Superior temporal gyrus (tissue), 1 donor: ENCODE data around the gene NSUN2.
"Not testable (repeated sequence)": the region's sequence is repeated elsewhere in the genome, so short reads cannot be mapped to it uniquely, and the experiment has no call there.

Experiments
- DNase-seq: peaks from one replicate; pipeline ENCODE4 v3.0.0-alpha.2; 2016; ENCODE audit errors: extremely low spot score

NSUN2 gene

DNA sequence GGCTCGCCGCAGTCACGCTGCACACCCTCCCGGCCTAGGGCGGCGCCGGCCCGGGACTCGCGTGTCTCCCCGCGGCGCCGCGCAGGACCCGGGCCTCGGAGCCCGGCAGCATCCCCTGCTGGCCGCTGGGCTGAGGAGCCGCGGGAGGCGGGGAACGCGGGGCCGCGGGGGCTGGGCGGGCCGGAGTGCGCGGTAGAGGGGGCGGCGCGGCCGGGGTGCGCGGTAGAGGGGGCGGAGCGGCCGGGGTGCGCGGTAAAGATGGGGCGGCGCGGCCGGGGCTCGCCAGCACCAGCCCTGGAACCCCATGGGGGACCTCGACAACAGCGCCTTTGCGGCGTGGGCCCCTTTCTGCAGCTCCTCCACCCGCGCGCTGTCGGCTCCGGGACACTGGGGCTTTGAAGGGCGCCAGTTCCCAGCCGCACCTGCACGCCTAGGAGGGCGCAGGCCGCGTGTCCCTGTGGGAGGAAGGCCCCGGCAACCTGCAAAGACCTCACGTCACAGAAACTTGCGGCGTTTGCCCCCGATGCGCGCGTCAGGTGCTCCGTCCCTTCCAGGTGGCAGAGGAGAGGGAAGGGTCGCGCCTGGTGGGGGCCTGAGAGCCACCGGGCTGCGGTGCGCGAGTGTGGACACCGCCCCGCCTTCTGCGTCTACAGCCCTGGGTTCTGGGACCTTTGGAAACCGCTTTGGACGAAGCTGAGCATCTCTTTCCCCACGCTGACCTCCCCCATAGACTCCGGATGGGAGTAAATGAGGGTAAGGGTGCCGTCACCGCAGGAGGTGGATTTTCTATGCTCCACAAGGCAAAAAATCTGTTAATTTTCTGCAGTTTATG, 49.6 kb downstream of the NSUN2 start:
- no peak for DNase-seq

DNA sequence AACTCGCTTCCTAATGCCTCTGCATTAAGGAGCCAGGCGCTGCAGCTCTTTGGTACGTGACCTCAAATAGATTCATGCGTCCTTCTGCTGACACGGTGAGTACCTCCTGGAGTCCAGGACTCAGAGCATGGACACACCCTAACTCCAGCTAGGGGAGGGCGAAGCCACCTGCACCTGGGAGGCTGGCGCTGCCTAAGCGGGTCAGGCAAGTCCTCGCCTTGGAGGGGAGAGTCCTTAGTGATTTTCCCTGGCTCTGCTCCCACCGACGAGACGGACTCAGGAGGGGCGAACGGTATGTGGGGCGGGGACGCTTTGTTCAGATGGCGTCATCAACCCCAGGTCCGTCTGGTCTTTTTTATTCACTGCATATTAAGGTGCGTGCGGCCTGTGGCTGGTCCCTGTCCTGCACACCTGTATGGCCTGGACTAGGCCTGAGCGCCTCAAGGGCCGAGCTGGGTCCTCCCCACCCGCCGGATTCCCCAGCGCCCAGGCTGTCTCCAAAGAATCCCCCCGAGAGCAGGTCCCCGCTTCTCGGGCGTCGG, 50.3 kb downstream of the NSUN2 start:
- no peak for DNase-seq

DNA sequence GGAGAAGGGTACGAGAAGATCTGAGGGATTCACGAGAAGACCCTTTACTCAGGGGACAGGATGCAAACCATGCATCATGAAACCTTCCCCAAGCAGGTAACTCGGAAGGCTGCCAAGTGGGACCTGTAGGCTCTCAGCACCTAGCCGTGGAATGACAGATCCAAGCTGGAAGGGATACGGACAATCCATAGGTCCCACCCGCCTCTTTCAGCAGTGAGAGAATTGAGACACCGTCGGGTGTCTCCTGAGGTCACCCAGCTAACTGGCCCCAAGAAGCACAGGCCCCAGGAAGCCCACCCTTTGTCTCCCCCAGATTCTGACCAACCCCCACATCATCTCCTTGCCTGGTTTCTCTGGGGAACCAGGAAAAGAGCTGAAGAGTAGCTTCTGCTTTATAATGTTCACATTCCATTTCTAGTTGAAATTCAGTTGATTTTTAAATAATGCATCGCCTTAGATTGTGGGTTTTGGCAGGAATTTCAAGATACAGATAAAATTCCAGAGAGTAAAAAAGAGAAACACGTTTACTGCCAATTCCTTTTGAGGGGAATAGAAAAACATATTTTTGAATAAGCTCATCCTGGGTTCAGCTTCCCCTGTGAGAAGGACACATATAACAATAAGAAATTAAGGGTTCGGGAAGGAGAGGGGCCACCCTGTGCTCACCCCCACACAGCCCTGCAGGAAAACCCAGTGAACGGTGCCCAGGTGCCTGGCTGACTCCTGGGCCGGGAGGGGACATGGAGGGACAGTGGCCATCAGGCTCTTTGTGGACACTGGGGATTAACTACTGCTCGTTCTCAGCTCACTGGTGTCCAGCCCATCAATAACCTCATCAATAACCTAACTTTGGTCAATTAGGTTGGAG, 51.1 kb downstream of the NSUN2 start:
- no peak for DNase-seq

DNA sequence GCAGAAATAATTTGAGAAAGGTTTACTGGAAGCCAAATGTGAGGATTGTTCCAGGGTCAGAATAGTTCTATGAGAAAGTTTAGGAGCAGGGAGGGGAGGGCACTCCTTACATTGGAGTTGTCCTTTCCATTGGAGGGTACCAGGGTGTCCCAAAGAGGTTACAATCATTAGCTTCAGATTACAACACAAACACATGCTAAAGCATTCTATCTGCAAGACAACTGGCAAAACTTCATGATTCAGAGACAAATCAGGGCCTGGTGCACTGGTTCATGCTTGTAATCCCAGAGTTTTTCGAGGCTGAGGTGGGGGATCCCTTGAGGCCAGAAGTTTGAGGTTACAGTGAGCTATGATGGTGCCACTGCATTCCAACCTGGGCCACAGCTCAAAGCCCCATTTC, 51.8 kb downstream of the NSUN2 start:
- DNase-seq: no peak

DNA sequence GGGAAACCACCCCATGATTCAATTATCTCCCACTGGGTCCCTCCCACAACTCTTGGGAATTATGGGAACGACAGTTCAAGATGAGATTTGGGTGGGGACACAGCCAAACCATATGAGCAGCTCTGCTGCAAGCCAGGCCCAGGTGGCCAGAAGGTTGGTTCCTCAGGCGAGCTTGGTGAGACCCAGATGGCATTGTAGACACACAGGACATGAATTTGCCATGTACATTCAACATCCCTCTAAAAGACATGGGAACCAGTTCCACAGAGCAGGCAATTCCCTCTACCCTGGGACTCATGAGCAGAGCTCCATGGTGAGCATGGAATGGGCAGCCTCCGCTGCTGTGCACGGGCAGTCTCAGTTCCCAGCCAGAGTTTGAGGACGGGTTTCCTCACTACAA, 53.3 kb downstream of the NSUN2 start:
- no peak for DNase-seq

DNA sequence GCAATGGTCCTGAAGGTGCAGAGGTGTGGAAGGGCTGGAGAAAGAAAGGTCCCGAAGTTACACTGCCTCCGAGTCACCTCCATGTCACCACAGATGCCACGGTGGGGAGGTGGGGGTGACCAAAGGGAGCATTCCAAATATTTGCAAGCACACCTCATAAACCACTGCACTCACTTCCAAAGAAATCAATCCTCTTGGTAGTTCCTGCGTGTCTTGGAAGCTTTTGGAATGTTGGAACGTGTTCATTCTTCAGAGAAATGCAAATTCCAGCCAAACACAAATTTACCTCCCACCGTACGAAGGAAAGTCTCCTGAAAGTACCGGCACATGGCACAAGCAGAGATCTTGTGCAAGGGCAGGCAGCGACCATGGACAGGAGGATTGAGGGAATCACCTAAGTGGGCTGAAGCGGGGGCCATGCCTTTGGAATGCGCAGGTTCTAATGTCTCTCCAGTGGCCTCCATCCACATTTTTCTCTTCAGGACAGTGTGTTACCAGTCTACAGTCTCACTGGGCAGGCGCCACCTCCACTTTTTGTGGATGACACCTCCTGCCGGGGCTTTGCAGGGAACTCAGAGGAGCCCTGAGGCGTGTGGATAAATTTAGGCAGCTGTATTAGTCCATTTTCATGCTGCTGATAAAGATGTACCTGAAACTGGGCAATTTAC, 54.0 kb downstream of the NSUN2 start:
- no peak for DNase-seq

DNA sequence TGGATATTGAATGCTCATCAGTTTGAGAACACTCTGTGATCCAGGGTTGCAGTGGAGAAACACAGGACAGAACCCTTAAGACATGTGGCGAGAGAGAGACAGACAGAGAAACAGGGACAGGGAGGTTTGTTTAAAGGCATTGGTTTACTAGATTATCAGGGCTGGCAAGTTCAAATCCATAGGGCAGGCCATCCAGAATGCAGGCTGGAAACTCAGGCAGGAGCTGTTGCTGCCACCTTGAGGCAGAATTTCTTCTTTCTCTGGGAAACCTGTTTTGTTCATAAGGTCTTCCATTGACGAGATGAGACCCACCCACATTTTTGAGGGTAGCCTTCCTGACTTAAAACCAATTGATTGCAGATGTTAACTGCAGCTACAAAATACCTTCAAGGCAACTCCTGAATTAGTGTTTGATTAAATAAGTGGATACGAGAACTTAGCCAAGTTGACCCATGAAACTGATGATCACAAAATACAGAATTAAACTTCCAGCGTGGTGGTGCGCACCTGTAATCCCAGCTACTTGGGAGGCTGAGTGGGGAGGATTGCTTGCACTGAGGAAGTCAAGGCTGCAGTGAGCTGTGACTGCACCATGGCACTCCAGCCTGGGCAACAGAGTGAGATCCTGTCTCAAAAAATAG, 55.9 kb downstream of the NSUN2 start:
- DNase-seq: peak; percentile 72

DNA sequence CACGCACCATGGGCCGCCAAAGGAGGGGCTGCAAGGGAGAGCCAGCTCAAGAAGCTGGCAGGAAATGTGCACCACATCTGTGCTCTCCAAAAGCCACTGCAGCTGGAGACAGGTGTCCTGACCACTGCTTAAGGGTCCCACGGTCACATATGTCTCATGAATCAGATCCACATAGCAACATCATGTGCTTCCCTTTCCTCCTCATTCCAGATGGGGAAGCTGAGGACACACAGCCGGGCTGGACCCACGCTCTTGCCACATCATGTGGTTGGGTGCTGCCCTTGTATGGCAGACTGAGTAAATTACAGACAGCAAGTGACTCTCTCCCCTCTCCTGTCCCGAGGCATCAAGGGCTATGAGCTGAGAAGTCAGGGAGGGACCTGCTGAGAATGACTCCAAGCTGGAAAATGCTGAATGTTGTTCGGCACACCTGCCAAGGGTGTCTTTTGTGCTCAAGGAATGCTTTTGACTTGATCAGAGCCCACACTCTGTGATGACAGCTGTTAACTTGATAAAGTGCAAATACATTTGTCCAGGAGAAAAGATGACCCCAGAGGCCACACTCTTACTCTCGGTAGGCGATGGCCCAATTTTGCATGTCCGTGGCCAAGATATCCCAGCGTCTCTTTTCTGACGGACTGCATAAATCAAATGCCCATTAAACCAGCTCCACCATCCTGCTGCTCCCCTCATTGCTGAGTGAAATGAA, 58.2 kb downstream of the NSUN2 start:
- no peak for DNase-seq

DNA sequence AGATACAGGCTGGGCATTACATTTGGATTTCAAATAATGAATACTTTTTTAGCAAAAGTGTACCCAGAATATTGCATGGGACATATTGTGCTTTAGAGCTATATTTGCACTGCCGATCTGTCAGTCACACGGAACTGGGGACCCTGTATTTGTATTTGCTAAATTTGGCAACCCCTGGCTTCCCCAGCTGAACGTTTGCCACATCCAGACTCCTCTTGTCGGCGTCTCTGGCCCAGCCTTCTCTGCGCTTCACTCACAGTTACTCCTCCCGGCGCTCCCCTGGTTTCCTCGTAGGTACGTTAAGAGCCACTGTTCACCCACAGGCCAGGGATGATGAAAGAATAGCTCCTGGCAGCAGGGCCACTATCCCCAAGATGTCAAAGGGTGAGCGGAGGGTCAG, 58.7 kb downstream of the NSUN2 start:
- no peak for DNase-seq

DNA sequence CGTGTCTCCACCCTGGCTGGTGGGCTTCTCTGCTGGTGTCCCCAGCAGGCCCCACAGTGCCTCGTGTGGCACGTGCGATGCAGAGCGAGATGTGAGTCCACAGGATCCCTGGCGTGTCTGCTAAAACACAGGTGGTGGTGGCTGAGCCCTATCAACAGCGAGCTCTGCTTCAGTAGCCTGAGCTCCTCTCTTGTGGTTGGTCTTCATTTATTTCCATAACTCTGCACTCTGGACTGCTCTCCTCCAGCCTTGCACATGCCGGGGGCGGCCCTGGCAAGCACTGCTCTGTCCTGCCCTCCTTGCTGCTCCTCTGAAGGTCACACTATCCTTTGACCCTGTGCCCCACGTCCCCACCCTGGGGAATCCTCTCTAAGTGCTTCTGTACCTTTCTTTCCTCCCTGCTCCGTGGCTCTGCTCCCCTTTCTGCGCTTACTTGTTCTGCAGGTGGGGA, 59.2 kb downstream of the NSUN2 start:
- DNase-seq: no peak

DNA sequence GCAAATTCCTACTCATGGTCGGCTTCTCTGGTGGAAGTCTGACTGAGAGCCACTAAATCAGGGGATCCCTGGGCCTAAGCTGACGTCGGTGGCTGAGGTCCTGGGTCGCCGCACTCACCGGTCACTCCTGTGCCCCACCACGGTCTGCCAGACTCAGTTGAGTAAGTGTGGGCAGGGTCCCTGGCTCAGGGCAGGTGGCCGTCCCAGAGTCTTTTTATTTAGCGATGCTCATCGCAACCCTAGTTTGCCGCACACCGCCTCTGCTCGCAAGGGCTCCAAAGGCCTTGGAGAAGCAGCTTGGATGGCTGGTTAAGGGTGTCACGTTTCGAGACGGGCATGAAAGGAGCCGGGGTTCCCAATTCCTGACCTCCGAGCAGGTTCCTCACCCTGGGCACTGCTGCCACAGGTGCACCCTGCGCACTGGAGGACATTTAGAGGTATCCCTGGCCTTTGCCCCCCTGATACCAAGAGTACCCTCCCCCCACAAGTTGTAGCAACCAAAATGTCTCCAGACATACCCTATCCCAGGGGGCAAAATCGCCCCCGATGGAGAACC, 59.9 kb downstream of the NSUN2 start:
- no peak for DNase-seq

DNA sequence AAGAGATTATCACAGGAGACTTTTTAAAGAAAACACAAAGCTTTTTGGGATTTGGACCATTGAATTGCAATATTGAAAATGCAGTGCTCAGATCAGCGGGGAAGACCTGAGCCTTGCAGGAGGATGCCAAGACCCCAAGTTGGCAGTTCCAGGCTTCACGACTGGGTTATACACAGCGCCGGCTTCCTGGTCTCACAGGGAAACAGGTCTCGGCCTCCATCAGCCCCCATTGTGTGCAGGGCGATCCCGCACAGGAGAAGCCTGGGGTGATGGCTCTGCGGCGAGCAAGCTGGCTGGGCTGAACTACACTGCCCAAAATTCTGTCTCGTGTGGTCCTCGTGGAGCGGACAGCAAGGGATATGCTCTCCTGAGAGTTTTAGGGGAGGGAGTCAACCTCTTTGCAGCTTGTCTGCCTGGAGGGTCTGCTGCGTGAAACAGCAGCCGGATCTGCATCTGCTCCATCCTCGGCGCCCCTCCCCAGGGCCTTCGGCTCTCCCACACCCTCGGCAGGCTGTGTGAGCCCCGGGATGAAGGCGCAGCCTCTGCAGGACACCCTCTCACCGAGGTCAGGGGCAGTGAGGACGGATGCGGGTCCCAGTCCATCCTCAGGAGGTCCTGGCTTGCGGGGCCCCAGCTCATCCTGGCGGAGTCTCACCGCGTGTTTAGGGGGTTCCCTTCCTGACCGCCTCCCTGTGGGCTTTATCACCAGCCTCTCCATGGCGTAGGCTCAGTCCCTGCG, 60.6 kb downstream of the NSUN2 start:
- DNase-seq: no peak

DNA sequence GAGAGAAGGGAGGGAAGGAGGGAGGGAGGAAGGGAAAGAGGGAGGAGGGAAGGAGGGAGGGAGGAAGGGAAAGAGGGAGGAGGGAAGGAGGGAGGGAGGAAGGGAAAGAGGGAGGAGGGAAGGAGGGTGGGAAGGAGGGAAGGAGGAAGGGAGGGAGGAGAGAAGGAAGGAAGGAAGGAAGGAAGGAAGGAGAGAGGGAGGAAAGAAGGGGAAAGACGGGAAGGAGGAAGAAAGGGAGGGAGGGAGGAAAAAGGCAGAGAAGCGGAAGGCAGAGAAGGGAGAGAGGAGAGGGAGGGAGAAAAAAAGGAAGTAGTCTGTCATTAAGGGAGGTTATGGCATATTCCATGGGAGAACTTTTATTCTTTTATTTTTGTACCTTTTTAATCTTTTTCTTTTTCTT, 61.2 kb downstream of the NSUN2 start:
- DNase-seq: not testable (repeated sequence)

DNA sequence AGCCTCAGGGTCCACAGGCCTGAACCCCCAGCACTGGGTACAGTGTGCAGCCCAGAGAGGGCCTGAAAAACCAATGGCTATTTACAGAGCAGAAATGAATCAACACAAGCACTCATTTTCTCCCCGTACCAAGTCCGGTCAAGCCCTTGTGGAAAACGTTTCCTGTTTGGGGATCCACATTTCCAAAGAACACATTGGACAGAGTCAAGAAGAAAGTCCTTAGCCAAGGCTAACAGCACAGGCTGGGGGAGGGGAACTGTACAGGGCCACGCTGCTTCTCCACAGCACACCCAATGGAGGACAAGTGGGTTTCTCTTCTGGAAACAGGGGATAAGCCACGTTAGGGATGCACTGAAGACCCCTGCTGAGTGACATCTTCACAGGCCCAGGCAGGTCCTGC, 62.3 kb downstream of the NSUN2 start:
- no peak for DNase-seq

DNA sequence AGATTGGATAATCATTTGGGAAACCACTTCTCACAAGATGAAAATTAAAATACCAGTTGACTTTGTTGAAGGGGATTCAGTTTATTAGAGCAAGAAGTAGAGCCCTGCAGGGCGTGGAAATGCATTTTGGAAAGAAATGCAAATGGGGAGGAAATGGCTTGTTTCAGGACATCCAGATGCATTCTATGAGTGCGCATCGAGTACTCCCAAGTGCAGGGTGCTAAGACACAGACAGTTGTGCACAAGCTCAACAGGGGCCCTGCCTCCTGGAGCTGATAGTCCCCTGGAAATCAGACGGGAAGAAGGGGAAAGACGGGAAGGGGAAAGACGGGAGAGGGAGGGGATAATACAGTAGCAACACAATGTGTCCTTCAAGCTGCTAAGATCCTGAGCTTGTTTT, 64.0 kb downstream of the NSUN2 start:
- DNase-seq: no peak

DNA sequence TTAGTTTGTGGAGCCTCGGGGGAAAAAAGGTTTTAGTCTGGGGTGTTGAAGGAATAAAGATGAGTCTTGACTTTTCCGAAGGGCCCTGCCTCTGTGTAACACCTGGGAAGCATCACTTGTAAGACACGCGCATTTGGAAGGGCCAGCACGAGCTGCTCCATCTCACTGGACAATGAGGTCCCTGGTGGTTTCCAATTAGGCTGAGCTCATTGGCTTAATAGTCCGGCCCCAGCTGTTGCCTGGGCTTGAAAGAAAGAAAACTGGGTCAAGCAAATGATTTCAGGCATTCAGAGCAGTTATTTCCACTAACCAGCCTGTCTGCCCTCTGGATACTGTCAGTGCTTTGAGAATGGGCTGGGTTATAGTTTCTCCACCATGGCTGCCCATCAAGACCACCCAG, 64.5 kb downstream of the NSUN2 start:
- DNase-seq: no peak

DNA sequence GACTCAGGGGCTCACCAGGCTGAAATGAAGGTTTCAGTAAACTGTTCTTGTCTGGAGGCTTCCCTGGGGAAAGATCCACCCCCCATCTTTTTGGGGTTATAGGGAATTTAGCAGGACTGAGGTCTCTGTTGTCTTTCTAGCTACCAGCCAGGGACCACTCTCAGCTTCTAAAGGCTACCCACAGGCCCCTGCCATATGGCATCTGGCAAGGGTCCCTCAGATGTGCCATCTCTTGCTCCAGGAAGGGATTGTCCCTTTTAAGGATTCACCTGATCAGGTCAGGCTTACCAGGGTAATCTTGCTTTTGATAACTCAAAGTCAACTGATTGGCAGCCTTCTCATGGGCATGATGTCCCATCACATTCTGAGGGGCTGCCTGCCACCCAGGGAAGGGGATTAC, 65.0 kb downstream of the NSUN2 start:
- DNase-seq: no peak

DNA sequence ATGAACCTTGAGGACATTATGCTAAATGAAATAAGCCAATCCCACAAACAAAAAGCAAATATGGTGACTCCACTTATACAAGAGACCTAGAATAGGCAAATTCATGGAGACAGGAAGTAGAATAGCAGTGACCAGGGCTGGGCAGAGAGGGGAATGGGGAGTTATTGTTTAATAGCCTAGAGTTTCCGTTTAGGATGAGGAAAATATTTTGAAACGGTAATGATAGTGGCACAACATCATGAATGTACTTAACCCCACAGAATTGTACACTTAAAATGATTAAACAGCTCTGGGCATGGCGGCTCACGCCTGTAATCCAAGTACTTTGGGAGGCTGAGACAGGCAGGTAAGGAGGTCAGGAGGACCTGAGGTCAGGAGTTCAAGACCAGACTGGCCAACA, 65.8 kb downstream of the NSUN2 start:
- DNase-seq: no peak

DNA sequence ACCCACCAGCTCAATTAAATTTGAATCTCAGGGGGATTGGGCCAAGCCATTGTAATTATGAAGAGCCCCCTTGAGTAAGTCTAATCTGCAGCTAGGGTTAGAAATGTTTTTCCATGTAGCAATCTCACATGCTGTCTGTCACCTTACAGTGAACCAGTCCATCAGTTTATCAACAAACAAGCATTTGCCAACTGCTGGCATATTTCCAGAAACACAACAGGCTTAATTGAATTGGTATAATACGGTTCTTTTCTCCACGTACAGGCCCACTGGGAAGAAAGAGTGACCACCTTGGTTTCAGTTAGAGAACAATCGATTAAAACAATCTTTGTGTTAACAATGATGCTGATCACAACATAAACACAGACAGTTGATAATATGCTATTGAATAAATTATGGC, 67.4 kb downstream of the NSUN2 start:
- no peak for DNase-seq
